SK-N-MC (cell line): ENCODE measurements around the gene CFAP58.

Experiments
- EZH2 ChIP-seq: fragments of 200-600 bp; sonication (generic); IDR thresholded peaks from one replicate; pipeline ENCODE4 v1.6.1; 2017; ENCODE audit warnings: antibody characterized with exemption
- POLR2AphosphoS5 ChIP-seq: IDR thresholded peaks from 2 replicates; pipeline ENCODE4 v1.6.1; 2012; ENCODE audit warnings: mild to moderate bottlenecking, low read depth, low read length, borderline replicate concordance

- no peak for TF ChIP-seq POLR2AphosphoS5
- no peak for TF ChIP-seq EZH2
Measured at GRCh38 chr10:104337521-104337984, 16.1 kb upstream of the CFAP58 start.
